Stomach (tissue), 9 donors: ENCODE results near the gene PSMB7. TPM values are rescaled to one million over a fixed set of nuclear protein-coding genes. Genes with fewer than 3 reads are reported as not detected.

Experiments
- DNase-seq, 2 donors: peaks; one replicate each; pipeline versions ENCODE4 v3.0.0 to v3.0.0-alpha.2; 2013 to 2019
- H3K27ac ChIP-seq, 5 donors: fragments of 200-600 bp in 4 of 5; sonication (generic) in 4 of 5; one replicate each; pipeline ENCODE4 v1.5.1; 2013 to 2019; ENCODE audit warnings: mild to moderate bottlenecking in 1 of 5, moderate library complexity in 1 of 5
- H3K27me3 ChIP-seq, 3 donors: fragments of 200-600 bp; sonication (generic); one replicate each; pipeline ENCODE4 v1.5.1; 2017 to 2019; ENCODE audit warnings: mixed run types in 1 of 3
- H3K36me3 ChIP-seq, 4 donors: fragments of 200-600 bp; sonication (generic); 1 replicate in 3 of 4; 2 replicates in 1 of 4; pipeline ENCODE4 v1.5.1; 2016 to 2019
- H3K4me1 ChIP-seq, 4 donors: fragments of 200-600 bp; sonication (generic); one replicate each; pipeline ENCODE4 v1.5.1; 2016 to 2019
- H3K4me3 ChIP-seq, 4 donors: fragments of 200-600 bp; sonication (generic) in 3 of 4; one replicate each; pipeline ENCODE4 v1.5.1; 2016 to 2019; ENCODE audit warnings: mild to moderate bottlenecking in 1 of 4
- H3K9me3 ChIP-seq, 4 donors: fragments of 200-600 bp; sonication (generic); one replicate each; pipeline ENCODE4 v1.5.1; 2016 to 2019
- CTCF ChIP-seq, 7 experiments: fragments of 450-650 bp in 4 of 7; fragments of 200-600 bp in 3 of 7; sonication (generic) in 3 of 7; IDR thresholded peaks; one replicate each; pipeline ENCODE4 v1.5.1; 2016 to 2019; ENCODE audit warnings: antibody characterized with exemption in 7 of 7, control low read depth in 2 of 7, mild to moderate bottlenecking in 1 of 7
- EP300 ChIP-seq: sonication (generic); formaldehyde crosslinking; IDR thresholded peaks from one replicate; pipeline ENCODE4 v1.6.1; 2017; ENCODE audit warnings: antibody characterized with exemption
- POLR2A ChIP-seq, 4 donors: fragments of 450-650 bp; IDR thresholded peaks; one replicate each; pipeline ENCODE4 v1.6.1; 2016; ENCODE audit warnings: antibody characterized with exemption in 4 of 4, control low read depth in 2 of 4, mild to moderate bottlenecking in 1 of 4, moderate library complexity in 1 of 4
- POLR2AphosphoS5 ChIP-seq, 3 donors: sonication (generic); formaldehyde crosslinking; IDR thresholded peaks; one replicate each; pipeline ENCODE4 v1.6.1; 2016; ENCODE audit warnings: antibody characterized with exemption in 3 of 3
- WGBS, 5 donors: extraction: QIAGEN DNeasy Blood & Tissue Kit in 3 of 5; methylation state at CpG; one replicate each; pipeline versions ENCODE4 v1.1.5 to v1.1.7; 2013 to 2018; 5-methylcytosine and 5-hydroxymethylcytosine counted together
- intact Hi-C: fragments of 100-400 bp; cut with DNase I; formaldehyde crosslinking; loops from one replicate; pipeline ENCODE4 v1.15.1; 2023; ENCODE audit warnings: low total_unique reads
- polyA plus RNA-seq, 3 donors: library from polyadenylated mRNA; stranded (reverse); fragments of 200-250 nt; gene quantifications; one replicate each; pipeline ENCODE4 v1.2.3, GENCODE V29; 2013
- total RNA-seq, 5 donors: library from RNA; depleted of rRNA; stranded (reverse); fragments of >200 nt; gene quantifications; one replicate each; pipeline versions ENCODE4 v1.1.0 to v1.2.3, GENCODE V29; 2014 to 2016
- donor health status: healthy with polysubstance abuse.
- donor health status: Bipolar disorder and iron deficiency.
- donor health status: healthy.

The PSMB7 gene
- total and polyA plus RNA-seq, 8 donors: 4.9 to 213 (median 118) TPM

- intact Hi-C loops: no loop called here
- H3K27ac ChIP-seq: no peak overlapping the region
- TF ChIP-seq CTCF (IDR thresholded peaks at IDR 0.05) (no peak), EP300 (no peak), POLR2A (IDR thresholded peaks at IDR 0.05) (no peak), POLR2AphosphoS5 (IDR thresholded peaks at IDR 0.05) (no peak)
- H3K9me3 ChIP-seq: no peaks in the 10 kb centered on the region
- H3K36me3 ChIP-seq: peaks cover 0 to 25% (median 18%) of the 10 kb centered on the region in 4 donors
- no peak for DNase-seq
- no peaks in the 10 kb centered on the region for H3K27me3 ChIP-seq
- H3K4me1 ChIP-seq: peaks cover 0 to 35% (median 13%) of the 10 kb centered on the region in 4 donors
- no peak overlapping the region for H3K4me3 ChIP-seq
- 87 to 92% (median 89%) methylated on average over 4 of the region's 4 CpGs for WGBS, 5 donors
These were observed 41.9 kb downstream of the PSMB7 start for GRCh38 chr9:124373386-124373785.

GRCh38 chr9:124372038-124372437, 43.2 kb downstream of the PSMB7 start:
- Histone ChIP-seq H3K36me3 (peaks cover 0 to 20% (median 17%) of the 10 kb centered on the region in 4 donors), H3K9me3 (no peaks in the 10 kb centered on the region), H3K27ac (no peak overlapping the region), H3K4me1 (peaks cover 0 to 28% (median 7%) of the 10 kb centered on the region in 4 donors), H3K4me3 (no peak overlapping the region), H3K27me3 (no peaks in the 10 kb centered on the region)
- intact Hi-C loops: no loop called here
- no peak for DNase-seq
- no peak for TF ChIP-seq CTCF (IDR thresholded peaks at IDR 0.05)
- TF ChIP-seq EP300: no peak
- TF ChIP-seq POLR2A (IDR thresholded peaks at IDR 0.05): no peak
- TF ChIP-seq POLR2AphosphoS5 (IDR thresholded peaks at IDR 0.05): no peak

- H3K4me1 ChIP-seq: peaks cover 0 to 36% (median 7%) of the 10 kb centered on the region in 4 donors
- no peak for DNase-seq
- no peak for TF ChIP-seq POLR2A (IDR thresholded peaks at IDR 0.05)
- no peak for TF ChIP-seq CTCF (IDR thresholded peaks at IDR 0.05)
- no peak for TF ChIP-seq EP300
- no peak for TF ChIP-seq POLR2AphosphoS5 (IDR thresholded peaks at IDR 0.05)
- 78 to 88% (median 84%) methylated on average over 9 of the region's 9 CpGs for WGBS, 5 donors
- no peaks in the 10 kb centered on the region for H3K9me3 ChIP-seq
- peaks cover 0 to 19% (median 16%) of the 10 kb centered on the region in 4 donors for H3K36me3 ChIP-seq
- no peaks in the 10 kb centered on the region for H3K27me3 ChIP-seq
- intact Hi-C loops: no loop called here
- no peak overlapping the region for H3K27ac ChIP-seq
- no peak overlapping the region for H3K4me3 ChIP-seq
These were observed 44.2 kb downstream of the PSMB7 start for GRCh38 chr9:124370896-124371582.

- no peak for DNase-seq
- intact Hi-C loops: no loop called here
- Histone ChIP-seq H3K4me3 (no peak overlapping the region), H3K9me3 (no peaks in the 10 kb centered on the region), H3K36me3 (peaks cover 0 to 15% (median 10%) of the 10 kb centered on the region in 4 donors), H3K4me1 (peaks cover 0 to 36% (median 9%) of the 10 kb centered on the region in 4 donors), H3K27ac (no peak overlapping the region), H3K27me3 (no peaks in the 10 kb centered on the region)
- TF ChIP-seq CTCF (IDR thresholded peaks at IDR 0.05) (no peak), EP300 (no peak), POLR2A (IDR thresholded peaks at IDR 0.05) (no peak), POLR2AphosphoS5 (IDR thresholded peaks at IDR 0.05) (no peak)
- 86 to 88% (median 86%) methylated on average over 9 of the region's 9 CpGs for WGBS, 5 donors
These were observed 45.9 kb downstream of the PSMB7 start for GRCh38 chr9:124369231-124369797.
